Measurements from ENCODE around the gene MAPKAP1.

- no peak for TF ChIP-seq EZH2 (IDR thresholded peaks at IDR 0.05; ENCODE audit: insufficient read depth, poor library complexity, severe bottlenecking)
- TF ChIP-seq EZH2phosphoT487 (IDR thresholded peaks at IDR 0.05; ENCODE audit: insufficient read depth, low read depth): no peak
Observed at GRCh38 chr9:125427556-125427955, 279.5 kb downstream of the MAPKAP1 start.

Measured in GM23248 (cell line).